Transverse colon (tissue), 4 donors: ENCODE measurements around the gene MCCD1. TPM values are rescaled to one million over a fixed set of nuclear protein-coding genes. Genes with fewer than 3 reads are reported as not detected.

ENCODE experiments used
- DNase-seq: peaks from one replicate; pipeline ENCODE4 v3.0.0-alpha.2; 2019
- H3K27ac ChIP-seq, 4 donors: fragments of 200-600 bp; sonication (generic); 2 replicates each; pipeline ENCODE4 v1.5.1; 2016 to 2018; ENCODE audit warnings: inconsistent platforms in 4 of 4
- H3K27me3 ChIP-seq: fragments of 200-600 bp; sonication (generic); 2 replicates; pipeline ENCODE4 v1.5.1; 2017; ENCODE audit warnings: inconsistent platforms
- H3K36me3 ChIP-seq, 4 donors: fragments of 200-600 bp; sonication (generic); 2 replicates each; pipeline ENCODE4 v1.5.1; 2017 to 2019; ENCODE audit warnings: inconsistent platforms in 4 of 4
- H3K4me1 ChIP-seq, 4 donors: fragments of 200-600 bp; sonication (generic); 2 replicates each; pipeline ENCODE4 v1.5.1; 2017 to 2020; ENCODE audit warnings: inconsistent platforms in 4 of 4
- H3K4me3 ChIP-seq, 4 donors: fragments of 200-600 bp; sonication (generic); 1 replicate in 1 of 4; 2 replicates in 3 of 4; pipeline versions ENCODE4 v1.5.1 to v1.6.1; 2017 to 2019; ENCODE audit warnings: inconsistent platforms in 4 of 4
- H3K9me3 ChIP-seq, 2 donors: fragments of 200-600 bp; sonication (generic); 2 replicates each; pipeline ENCODE4 v1.5.1; 2017 to 2019; ENCODE audit warnings: inconsistent platforms in 2 of 2
- CTCF ChIP-seq, 5 experiments: fragments of 200-600 bp in 3 of 5; fragments of 450-650 bp in 2 of 5; sonication (generic) in 3 of 5; IDR thresholded peaks; 1 replicate in 2 of 5; 2 replicates in 3 of 5; pipeline ENCODE4 v1.5.1; 2016 to 2017; ENCODE audit warnings: antibody characterized with exemption in 5 of 5, inconsistent platforms in 3 of 5, mild to moderate bottlenecking in 2 of 5, moderate library complexity in 1 of 5
- EP300 ChIP-seq: sonication (generic); formaldehyde crosslinking; IDR thresholded peaks from one replicate; pipeline ENCODE4 v1.6.1; 2017; ENCODE audit warnings: antibody characterized with exemption, low read depth
- POLR2A ChIP-seq: fragments of 450-650 bp; IDR thresholded peaks from one replicate; pipeline ENCODE4 v1.6.1; 2016; ENCODE audit warnings: antibody characterized with exemption, mild to moderate bottlenecking, moderate library complexity
- POLR2AphosphoS5 ChIP-seq, 3 donors: sonication (generic); formaldehyde crosslinking; IDR thresholded peaks; one replicate each; pipeline ENCODE4 v1.6.1; 2016; ENCODE audit warnings: antibody characterized with exemption in 3 of 3
- WGBS, 2 donors: methylation state at CpG; one replicate each; pipeline ENCODE4 v1.1.5; 2018; ENCODE audit warnings: low coverage in 1 of 2; 5-methylcytosine and 5-hydroxymethylcytosine counted together
- in situ Hi-C, 4 donors: fragments of 200-750 bp; cut with MboI; loops; one replicate each; pipeline versions ENCODE4 v1.15.0 to v1.15.1; 2017; ENCODE audit warnings: low sequenced_read_pairs in 3 of 4, low pct_ligation_motif_present in 1 of 4, low pct_unique_long_range_greater_than_20kb in 1 of 4
- intact Hi-C: fragments of 100-400 bp; cut with DNase I; formaldehyde crosslinking; loops from one replicate; pipeline ENCODE4 v1.15.1; 2023; ENCODE audit warnings: low total_unique reads
- total RNA-seq, 4 donors: library from RNA; depleted of rRNA; stranded (reverse); fragments of >200 nt; gene quantifications; one replicate each; pipeline ENCODE4 v1.1.0, GENCODE V29; 2016

Gene MCCD1
- total RNA-seq, 4 donors from 2014 or later: not detected

DNA sequence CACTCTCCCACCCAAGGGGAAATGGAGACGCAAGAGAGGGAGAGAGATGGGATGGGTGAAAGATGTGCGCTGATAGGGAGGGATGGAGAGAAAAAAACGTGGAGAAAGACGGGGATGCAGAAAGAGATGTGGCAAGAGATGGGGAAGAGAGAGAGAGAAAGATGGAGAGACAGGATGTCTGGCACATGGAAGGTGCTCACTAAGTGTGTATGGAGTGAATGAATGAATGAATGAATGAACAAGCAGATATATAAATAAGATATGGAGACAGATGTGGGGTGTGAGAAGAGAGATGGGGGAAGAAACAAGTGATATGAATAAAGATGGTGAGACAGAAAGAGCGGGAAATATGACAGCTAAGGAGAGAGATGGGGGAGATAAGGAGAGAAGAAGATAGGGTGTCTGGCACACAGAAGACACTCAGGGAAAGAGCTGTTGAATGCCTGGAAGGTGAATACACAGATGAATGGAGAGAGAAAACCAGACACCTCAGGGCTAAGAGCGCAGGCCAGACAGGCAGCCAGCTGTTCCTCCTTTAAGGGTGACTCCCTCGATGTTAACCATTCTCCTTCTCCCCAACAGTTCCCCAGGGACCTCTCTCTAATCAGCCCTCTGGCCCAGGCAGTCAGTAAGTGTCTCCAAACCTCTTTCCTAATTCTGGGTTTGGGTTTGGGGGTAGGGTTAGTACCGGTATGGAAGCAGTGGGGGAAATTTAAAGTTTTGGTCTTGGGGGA lies 47.4 kb downstream of the MCCD1 start:
- Histone ChIP-seq H3K9me3 (no peaks in the 10 kb centered on the region), H3K4me3 (peak overlapping the region in 3 of 4 donors; percentile 12 to 37 (median 19)), H3K36me3 (no peaks in the 10 kb centered on the region), H3K27ac (peak overlapping the region; percentile 48 to 74 (median 72)), H3K27me3 (peaks cover under 1% of the 10 kb centered on the region), H3K4me1 (peaks cover 0 to 13% (median 4%) of the 10 kb centered on the region in 4 donors)
- in situ Hi-C loops (no loop called here), intact Hi-C loops (no loop called here)
- TF ChIP-seq EP300: no peak
- no peak for TF ChIP-seq POLR2AphosphoS5 (IDR thresholded peaks at IDR 0.05)
- no peak for TF ChIP-seq POLR2A
- TF ChIP-seq CTCF (IDR thresholded peaks at IDR 0.05): no peak
- WGBS, 2 donors: 57 to 80% methylated on average over 4 to 8 of the region's 8 CpGs
- no peak for DNase-seq

- Histone ChIP-seq H3K4me3 (peak overlapping the region in 1 of 4 donors; percentile 37), H3K9me3 (no peaks in the 10 kb centered on the region), H3K4me1 (peaks cover 5 to 22% (median 6%) of the 10 kb centered on the region in 4 donors), H3K27ac (peak overlapping the region in 2 of 4 donors; percentile 46 to 72), H3K27me3 (peaks cover 7% of the 10 kb centered on the region), H3K36me3 (no peaks in the 10 kb centered on the region)
- in situ Hi-C loops: no loop called here
- 64 to 70% methylated on average over 4 to 19 of the region's 19 CpGs for WGBS, 2 donors
- DNase-seq: peak; percentile 60
- TF ChIP-seq EP300: no peak
- TF ChIP-seq POLR2A: no peak
- no peak for TF ChIP-seq POLR2AphosphoS5 (IDR thresholded peaks at IDR 0.05)
- TF ChIP-seq CTCF (IDR thresholded peaks at IDR 0.05): no peak
- intact Hi-C loops: no loop called here
Observed at GRCh38 chr6:31576897-31577578, 48.3 kb downstream of the MCCD1 start.

- 57 to 83% methylated on average over 1 to 3 of the region's 3 CpGs for WGBS, 2 donors
- Histone ChIP-seq H3K4me1 (peaks cover 6 to 28% (median 7%) of the 10 kb centered on the region in 4 donors), H3K27ac (peak overlapping the region in 1 of 4 donors; percentile 6), H3K36me3 (no peaks in the 10 kb centered on the region), H3K9me3 (no peaks in the 10 kb centered on the region), H3K27me3 (peaks cover 7% of the 10 kb centered on the region), H3K4me3 (no peak overlapping the region)
- TF ChIP-seq EP300 (no peak), CTCF (IDR thresholded peaks at IDR 0.05) (no peak), POLR2AphosphoS5 (IDR thresholded peaks at IDR 0.05) (no peak), POLR2A (no peak)
- no peak for DNase-seq
- intact Hi-C loops: no loop called here
- in situ Hi-C loops: no loop called here
Observed at GRCh38 chr6:31577579-31577966, 48.8 kb downstream of the MCCD1 start.
